OCI-LY3 (cell line): ENCODE data around the gene HOXC5.

Source experiments
- CTCF ChIP-seq: fragments of 200-600, 300-600 bp; sonication (generic); IDR thresholded peaks from 2 replicates; pipeline ENCODE4 v1.5.1; 2014; ENCODE audit warnings: antibody characterized with exemption, low read length, low read depth
- EZH2phosphoT487 ChIP-seq: fragments of 200-600 bp; shearing (Covaris generic); IDR thresholded peaks from 2 replicates; pipeline ENCODE4 v1.6.1; 2018; ENCODE audit warnings: antibody characterized with exemption, mixed run types, low read depth

GRCh38 chr12:54012631-54013409 lies 20.0 kb upstream of the HOXC5 start:
- TF ChIP-seq CTCF = no peak; the same call in 1 of the 2 replicates
- no peak for TF ChIP-seq EZH2phosphoT487
